Stimulated activated CD8-positive, alpha-beta memory T cell treated with anti-CD3 and anti-CD28 coated beads, Interleukin-12 subunit alpha, Interleukin-12 subunit beta, amount 100 ng/mL, for 1 hour (primary cell): Measurements from ENCODE around the gene CEP104.

ENCODE experiments used
- DNase-seq: peaks from one replicate; pipeline ENCODE4 v3.0.0-alpha.2; 2020; ENCODE audit warnings: low read depth

The CEP104 gene

GRCh38 chr1:3796215-3797061 lies 60.6 kb downstream of the CEP104 start, which contains the start of gene LRRC47:
LRRC47 (minus strand) TSS chr1:3796498; CDS start chr1:3796476, 22 bp downstream.
- peak; percentile 92 for DNase-seq

DNA sequence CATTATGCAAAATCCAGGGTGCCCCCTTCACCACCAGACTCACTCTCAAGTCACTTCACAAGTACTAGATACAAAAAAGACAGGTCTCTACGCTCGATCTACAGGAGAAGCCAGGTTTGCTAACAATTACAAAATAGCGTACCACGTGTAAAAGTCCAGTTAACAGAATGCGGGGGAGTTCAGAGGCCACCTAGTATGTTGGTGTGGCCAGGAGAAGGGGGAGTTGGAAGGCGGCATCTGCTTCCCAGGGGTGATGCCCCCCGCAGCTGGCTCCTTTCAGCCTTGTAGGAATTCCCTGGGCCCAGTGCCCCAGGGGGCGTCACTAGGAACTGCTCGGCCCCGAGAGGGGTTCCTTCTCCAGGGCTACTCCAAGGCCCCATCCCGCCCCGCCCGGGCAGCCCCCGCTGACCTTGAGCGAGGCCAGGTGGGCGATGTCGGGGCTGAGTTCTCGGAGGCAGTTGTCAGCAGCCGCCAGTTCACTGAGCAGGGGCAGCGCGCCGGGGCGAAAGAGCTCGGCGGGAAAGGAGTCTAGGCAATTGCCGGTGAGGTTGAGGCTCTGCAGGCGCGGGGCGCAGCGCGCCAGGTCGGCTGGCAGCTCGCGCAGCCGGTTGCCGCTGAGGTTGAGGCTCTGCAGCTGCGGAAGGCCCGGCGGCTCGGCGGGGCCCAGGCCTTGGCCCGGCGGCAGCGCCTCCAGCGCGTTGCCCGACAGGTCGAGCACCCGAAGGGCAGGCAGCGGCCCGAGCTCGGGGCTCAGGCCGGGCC lies 61.4 kb downstream of the CEP104 start:
- no peak for DNase-seq

- no peak for DNase-seq
These were observed 66.1 kb downstream of the CEP104 start for GRCh38 chr1:3790952-3791351.

DNA sequence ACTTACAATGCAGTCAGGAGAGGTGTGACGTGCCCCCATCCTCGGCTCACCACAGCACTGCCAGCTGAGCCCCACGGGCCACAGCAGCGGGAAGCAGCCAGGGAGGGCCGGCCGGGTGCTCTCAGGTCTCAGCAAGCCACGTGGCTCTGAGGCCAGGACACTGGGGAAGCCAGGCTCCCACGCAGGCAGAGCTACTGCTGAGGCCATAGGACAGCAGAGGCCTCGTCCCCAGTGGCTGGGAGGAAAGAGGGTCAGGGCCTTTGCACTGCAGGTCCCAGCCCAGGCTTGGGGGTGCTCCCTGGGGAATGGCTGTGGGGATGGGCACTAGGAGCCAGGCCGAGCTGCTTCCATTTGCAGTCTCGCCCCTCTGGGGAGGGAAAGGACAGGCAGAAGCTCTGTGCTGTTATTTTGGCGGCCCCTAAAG lies 66.5 kb downstream of the CEP104 start:
- DNase-seq, result no peak

DNA sequence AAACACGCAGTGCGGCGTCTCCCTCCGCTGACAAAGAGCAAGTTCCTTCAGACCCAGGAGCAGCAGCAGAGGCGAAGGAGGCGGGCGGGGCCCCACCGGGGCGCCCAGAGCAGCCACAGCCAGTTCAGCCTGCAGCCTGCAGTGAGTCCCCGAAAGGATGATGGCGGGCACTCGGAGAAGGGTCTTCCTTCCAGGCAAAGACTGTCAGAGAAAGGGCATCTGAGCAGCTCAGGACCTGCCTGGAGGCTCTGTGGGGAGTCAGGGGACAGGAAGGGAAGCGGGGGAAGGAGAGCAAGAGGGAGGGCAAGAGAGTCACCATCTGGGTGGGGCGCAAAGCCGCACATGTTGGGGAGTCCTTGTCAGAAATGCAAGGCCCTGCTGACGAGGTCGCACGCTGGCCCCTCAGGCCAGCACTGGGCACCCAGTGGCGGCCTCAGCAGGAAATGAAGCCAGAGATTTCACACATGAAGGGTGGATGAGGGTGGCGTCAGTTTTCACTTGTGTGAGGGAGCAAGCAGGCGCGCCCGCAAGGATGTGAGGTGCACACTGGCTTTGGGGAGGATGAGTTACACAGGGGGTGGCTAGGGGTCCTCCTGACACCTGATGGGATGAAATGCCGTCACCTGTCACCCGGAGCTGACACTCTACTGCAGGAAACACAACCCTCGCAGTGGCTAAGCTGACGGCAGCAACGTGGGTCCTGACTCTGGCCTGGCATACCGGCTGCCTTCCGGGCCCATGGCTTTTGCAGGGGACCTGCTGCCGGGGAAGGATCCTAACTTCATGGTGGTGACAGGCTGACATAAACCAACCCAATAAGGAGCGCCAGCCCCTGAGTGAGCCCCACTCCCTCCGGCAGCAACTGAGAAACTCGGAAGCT lies 67.3 kb downstream of the CEP104 start:
- DNase-seq, result no peak

- no peak for DNase-seq
These were observed 68.1 kb downstream of the CEP104 start for GRCh38 chr1:3788756-3789420.

DNA sequence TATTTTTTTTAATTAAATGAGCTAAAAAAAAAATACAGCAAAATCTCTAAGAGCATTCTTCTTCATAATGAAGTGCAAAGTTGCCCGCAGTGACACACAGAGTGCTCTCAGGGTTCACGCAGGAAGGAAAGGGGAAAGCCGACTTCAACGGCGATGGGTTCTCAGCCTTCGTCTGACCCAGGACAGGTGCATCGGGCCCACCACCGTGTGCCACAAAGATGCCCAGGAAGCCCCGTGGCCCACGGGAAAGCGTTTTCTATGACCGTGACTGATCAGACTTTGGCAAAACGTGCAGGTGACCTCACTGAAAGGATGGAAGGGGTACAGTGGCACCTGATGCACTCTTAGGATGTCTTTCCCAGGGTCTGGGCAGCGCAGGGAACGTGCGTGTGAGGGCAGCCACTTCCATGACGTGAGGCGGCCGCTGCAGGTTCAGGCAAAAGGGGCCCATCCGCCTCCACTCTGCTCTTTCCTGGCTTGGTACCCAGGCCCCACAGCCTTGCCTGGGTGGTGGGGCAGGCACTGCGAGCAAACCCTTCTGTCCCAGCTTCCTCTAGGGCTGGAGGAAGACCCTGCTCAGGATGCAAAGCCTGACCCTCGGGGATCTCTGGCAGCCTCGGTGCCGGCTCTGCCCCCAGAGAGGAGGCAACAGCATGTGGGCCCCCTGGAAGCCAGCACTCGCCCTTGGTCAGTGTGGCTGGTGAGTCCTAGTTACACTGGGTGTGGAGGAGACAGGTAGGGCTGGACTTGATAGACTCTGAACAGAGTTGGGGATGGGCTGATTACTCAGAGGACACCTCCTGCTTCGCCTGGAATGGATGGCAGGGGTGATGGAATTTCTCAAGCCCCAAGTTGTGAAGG lies 69.0 kb downstream of the CEP104 start:
- DNase-seq, result no peak

GRCh38 chr1:3787349-3787715 lies 69.7 kb downstream of the CEP104 start:
- no peak for DNase-seq

DNA sequence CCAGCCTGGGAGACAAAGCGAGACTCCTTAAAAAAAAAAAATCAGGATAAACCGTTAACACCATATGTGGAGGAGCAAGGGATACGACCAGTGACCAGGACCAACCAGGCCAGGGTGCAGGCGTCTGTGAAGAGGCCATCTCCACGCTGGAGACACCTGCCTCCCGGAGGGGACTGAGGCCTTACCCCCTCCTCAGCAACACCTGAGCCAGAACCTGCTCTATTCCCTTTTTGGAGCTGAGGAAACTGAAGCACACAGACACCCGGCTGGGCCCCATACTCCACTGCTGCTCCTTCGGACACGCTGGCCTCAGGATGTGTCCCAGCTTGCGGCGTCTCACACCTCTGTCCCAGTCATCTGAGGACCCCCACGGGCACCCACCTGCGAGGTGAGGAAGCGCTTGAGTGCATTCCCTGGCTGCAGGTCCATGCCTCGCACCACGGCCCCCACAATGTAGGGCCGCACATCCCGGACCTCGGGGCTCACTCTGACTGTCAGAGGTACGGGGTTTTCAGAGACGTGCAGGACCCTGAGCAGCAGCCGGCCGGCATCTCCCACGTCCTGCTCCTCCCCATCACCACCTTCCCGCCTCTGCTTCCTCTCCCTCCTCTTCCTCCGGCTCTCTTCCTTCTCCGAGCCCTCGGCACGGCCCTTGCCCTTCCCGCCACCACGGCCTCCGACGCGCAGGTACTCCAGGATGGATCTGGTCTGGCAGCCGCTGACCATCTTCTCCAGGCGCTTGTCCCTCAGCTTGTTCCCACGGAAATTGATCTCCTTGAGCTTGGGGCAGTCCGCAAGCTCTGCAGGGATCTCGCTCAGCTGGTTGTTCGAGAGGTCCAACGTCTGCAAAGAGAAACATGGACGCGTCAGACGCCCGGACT lies 70.3 kb downstream of the CEP104 start:
- no peak for DNase-seq

DNA sequence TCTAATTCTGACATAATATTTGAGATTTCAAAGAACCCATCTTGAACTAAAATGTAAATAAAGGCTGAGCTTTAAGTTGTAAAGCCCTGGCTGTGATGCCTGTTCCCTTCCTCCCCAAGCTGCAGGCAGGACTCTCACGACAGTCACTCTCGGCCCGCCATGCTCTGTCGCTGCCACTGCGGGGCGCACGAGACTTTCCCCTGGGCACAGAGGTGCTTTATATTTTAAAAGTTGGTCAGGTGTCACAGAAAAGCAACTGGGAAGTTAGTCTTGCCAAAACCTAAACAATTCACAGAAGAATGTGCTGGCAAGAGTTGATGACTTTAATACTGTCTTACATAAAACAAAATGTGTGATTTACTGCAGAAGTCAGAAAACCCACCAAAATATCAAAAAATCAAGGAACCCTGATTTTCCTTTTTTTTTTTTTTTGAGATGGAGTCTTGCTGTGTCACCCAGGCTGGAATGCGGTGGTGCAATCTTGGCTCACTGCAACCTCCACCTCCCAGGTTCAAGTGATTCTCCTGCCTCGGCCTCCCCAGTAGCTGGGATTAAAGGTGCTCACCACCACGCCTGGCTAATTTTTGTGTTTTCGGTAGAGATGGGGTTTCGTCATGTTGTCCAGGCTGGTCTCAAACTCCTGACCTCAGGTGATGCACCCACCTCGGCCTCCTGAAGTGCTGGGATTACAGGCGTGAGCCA lies 71.4 kb downstream of the CEP104 start:
- DNase-seq, result no peak

DNA sequence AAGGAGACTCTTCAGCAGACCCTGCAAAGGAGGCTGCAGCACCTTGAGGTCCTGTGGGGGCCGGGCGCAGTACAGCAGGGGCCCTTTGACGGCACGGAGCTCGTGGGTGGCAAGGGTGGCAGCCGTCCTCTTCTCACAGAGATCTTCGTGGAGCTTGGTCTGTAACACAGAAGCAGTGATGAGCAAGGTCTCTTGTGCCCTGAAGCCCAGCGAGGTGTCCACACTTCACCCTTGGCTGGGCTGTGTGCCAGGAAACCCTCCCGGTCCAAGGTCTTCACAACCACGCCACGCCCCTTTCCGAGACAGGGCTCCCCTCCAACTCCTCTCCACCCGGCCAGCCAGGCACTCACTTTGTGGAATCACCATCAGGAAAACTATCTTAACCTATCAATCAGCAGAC lies 72.0 kb downstream of the CEP104 start:
- DNase-seq, result no peak

- no peak for DNase-seq
These were observed 73.1 kb downstream of the CEP104 start for GRCh38 chr1:3783651-3784474.

DNA sequence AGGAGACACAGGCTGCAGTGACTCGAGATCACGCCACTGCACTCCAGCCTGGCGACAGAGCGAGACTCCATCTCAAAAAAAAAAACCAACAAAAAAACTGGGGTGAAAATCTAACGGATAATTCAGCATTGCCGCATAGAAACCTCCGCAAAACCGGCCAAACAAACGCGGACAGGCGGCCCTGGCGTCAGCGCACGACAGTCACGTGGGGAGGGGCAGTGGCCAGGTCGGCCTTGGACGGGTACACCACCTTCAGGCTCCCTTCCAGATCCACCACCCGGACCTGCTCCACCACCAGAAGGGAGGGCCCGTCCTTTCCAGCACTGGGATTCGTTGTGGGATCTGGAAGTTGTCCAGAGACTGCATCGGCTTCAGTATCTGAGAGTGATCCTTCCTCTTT lies 76.1 kb downstream of the CEP104 start:
- DNase-seq, result no peak

GRCh38 chr1:3779912-3780416 lies 77.0 kb downstream of the CEP104 start:
- no peak for DNase-seq

DNA sequence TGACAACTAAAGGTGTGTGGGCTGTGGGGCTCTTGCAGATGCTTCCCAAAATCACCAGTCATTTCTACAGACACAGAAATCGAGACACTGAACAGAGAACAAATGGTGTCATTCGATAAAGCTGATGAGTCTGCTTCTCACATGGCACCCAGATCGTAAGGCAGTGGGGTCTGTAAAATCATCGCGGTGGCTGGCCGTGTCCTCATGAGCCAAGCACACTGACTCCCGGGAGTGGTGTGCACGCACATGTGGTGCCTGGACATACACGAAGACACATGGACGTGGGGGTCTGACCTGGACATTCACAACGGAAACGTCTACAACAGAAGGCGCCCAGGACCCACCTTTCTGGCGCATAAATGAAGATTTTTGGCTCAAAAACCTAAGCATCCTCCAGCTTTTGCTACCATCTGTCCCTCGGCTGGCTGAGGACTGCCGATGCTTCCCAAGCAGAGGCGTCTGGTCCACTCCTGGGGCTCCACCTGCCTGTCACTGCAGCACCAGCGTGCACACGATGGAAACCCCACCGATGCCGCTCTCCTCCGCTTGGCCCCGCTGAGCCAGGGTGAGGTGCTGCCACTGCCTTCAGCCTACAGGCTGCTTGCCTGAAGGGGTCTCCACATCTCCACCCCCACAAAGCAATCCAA lies 77.6 kb downstream of the CEP104 start:
- no peak for DNase-seq

DNA sequence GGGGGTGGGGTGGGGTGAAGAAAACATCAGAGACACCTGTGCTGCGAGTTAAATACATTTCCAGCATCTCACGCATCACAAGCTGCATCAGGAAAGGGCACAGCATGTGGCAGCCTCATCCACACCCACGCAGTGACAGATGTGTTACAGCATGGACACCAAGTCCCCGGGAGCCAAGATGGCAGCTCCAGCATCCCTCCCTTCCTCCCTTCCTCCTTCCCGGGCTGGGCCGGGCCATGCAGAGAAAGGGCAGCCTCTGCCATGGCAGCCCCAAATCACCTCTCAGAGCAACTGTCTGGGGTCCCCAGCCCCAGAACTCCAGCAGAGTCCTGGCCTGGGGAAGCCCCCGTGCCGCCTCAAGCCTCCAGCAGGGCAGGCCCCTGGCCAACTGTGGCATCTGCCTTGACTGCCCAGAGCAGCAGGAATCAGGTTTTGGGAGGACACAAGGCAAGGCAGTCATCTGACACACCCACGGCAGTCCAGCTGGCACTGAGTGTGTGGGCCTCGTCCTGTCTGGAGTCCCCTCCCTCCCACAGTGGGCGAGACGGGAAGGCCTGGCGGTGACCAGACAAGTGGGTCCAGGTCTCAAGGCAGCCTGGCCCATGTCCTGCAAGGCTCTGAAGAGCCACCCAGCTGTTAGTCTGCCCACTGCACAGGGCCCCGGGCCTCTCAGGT lies 78.3 kb downstream of the CEP104 start:
- no peak for DNase-seq
